Measurements from ENCODE around the gene SLC45A1. TPM values are rescaled to one million over a fixed set of nuclear protein-coding genes. Genes with fewer than 3 reads are reported as not detected.

The SLC45A1 gene
- total RNA-seq, 1 experiment from 2014 or later, result 13.8 TPM

GRCh38 chr1:8388732-8389562 lies 71.0 kb downstream of the SLC45A1 start:
- no peaks in the 10 kb centered on the region for H3K9me2 ChIP-seq (ENCODE audit: insufficient read depth)
- H2AFZ ChIP-seq (ENCODE audit: low read depth, low read length, poor library complexity, severe bottlenecking), result no peak overlapping the region
- ATAC-seq (no peak), DNase-seq (ENCODE audit: low read depth, low spot score) (no peak)
- peaks cover 4% of the 10 kb centered on the region; the same call in 1 of the 2 replicates for H3K79me2 ChIP-seq (ENCODE audit: insufficient read depth, low read length)
- H3K36me3 ChIP-seq (ENCODE audit: control insufficient read depth in 1 of 2, insufficient read depth in 2 of 2, low read length in 2 of 2), result no peaks in the 10 kb centered on the region
- intact Hi-C loops (cut with micrococcal nuclease), result no loop called here
- no peaks in the 10 kb centered on the region for H3K27me3 ChIP-seq (ENCODE audit: insufficient read depth, low read length)
- H4K20me1 ChIP-seq (ENCODE audit: insufficient read depth), result no peaks in the 10 kb centered on the region
- BruUV-seq (replicated peaks), result no TSS peak
- H3K9ac ChIP-seq (ENCODE audit: low read length), result no peak overlapping the region
- ChIA-PET POLR2A (no interaction called here), RAD21 (ENCODE audit: low non-redundant PET in 1 of 2, low total read pairs in 2 of 2, uncharacterized antibody in 2 of 2, unreplicated experiment in 2 of 2) (no interaction called here), CTCF (no interaction called here)
- H3K4me3 ChIP-seq (replicated peaks in 1 of 2; ENCODE audit: low read depth in 1 of 2, low read length in 2 of 2), result no peak overlapping the region
- TF ChIP-seq POLR2AphosphoS5 (IDR thresholded peaks at IDR 0.05; ENCODE audit: low read depth, low read length) (no peak), ZNF274 (IDR thresholded peaks at IDR 0.05; ENCODE audit: low read depth, low read length) (no peak), SP1 (IDR thresholded peaks at IDR 0.05; ENCODE audit: low read depth) (no peak), ATF3 (IDR thresholded peaks at IDR 0.05) (no peak), MAX (IDR thresholded peaks at IDR 0.05) (no peak), SIN3A (IDR thresholded peaks at IDR 0.05; ENCODE audit: low read depth) (no peak), SRF (IDR thresholded peaks at IDR 0.05; ENCODE audit: low read depth) (no peak), TCF7L2 (IDR thresholded peaks at IDR 0.05; ENCODE audit: borderline replicate concordance, extremely low read depth, insufficient read depth, insufficient read length) (no peak), YY1 (IDR thresholded peaks at IDR 0.05; ENCODE audit: extremely low read depth, insufficient replicate concordance, low read depth, low read length) (no peak), FOSL1 (IDR thresholded peaks at IDR 0.05; ENCODE audit: low read depth) (no peak), ZBTB33 (IDR thresholded peaks at IDR 0.05; ENCODE audit: extremely low read depth, insufficient replicate concordance, low read length) (no peak), CBX3 (IDR thresholded peaks at IDR 0.05; ENCODE audit: low read depth) (no peak), REST (IDR thresholded peaks at IDR 0.05; ENCODE audit: low read depth) (no peak), ELF1 (IDR thresholded peaks at IDR 0.05; ENCODE audit: borderline replicate concordance, low read depth) (no peak)
- H3K4me1 ChIP-seq (ENCODE audit: control insufficient read depth in 1 of 2, insufficient read depth in 2 of 2, low read length in 2 of 2), result no peaks in the 10 kb centered on the region
- H3K27ac ChIP-seq (ENCODE audit: low read depth, low read length), result no peak overlapping the region
- H3K4me2 ChIP-seq (ENCODE audit: low read length), result no peak overlapping the region
- no peaks in the 10 kb centered on the region for H3K9me3 ChIP-seq (ENCODE audit: control insufficient read depth in 1 of 2, insufficient read depth in 1 of 2, low read depth in 1 of 2, low read length in 2 of 2)

All from HCT116 (cell line).